IMR-90 (cell line): ENCODE data around the gene ADAMTS8. TPM values are rescaled to one million over a fixed set of nuclear protein-coding genes. Genes with fewer than 3 reads are reported as not detected.

ENCODE experiments used
- ATAC-seq: fragments of 200-7000 bp; cut with Tn5 transposase; 2 replicates; pipeline ENCODE4 v1.9.1; 2020; ENCODE audit warnings: low read depth, mild to moderate bottlenecking, moderate library complexity
- BruUV-seq: library from RNA; stranded (reverse); fragments of 400-500 nt; replicated peaks from 2 replicates; lab custom pipeline; 2021; lab: Mats Ljungman, UMichigan
- CTCF ChIA-PET: fragments of 300-600 bp; formaldehyde crosslinking; extraction: SDS; loops from one replicate; lab custom pipeline; 2021; ENCODE audit warnings: antibody characterized with exemption; lab: Yijun Ruan, JAX
- POLR2A ChIA-PET: fragments of 300-600 bp; sonication (Branson Sonifier 250); formaldehyde crosslinking; loops from one replicate; lab custom pipeline; 2022; ENCODE audit warnings: antibody characterized with exemption; ENCODE audit not compliant: unreplicated experiment; lab: Charles Lee
- DNase-seq: peaks from one replicate; pipeline ENCODE4 v3.0.0; 2013
- H2AFZ ChIP-seq: replicated peaks from 2 replicates; pipeline ENCODE3; 2013; ENCODE audit warnings: low read length, mild to moderate bottlenecking; ENCODE audit not compliant: poor library complexity
- H2AK5ac ChIP-seq: 2 replicates; pipeline ENCODE4 v1.6.1; 2013; ENCODE audit warnings: low read depth, low read length, inconsistent platforms
- H2AK9ac ChIP-seq: replicated peaks from 2 replicates; pipeline ENCODE3; 2013; ENCODE audit warnings: mild to moderate bottlenecking, low read depth, low read length, moderate library complexity; ENCODE audit not compliant: poor library complexity
- H2BK120ac ChIP-seq: 2 replicates; pipeline ENCODE4 v1.6.1; 2013; ENCODE audit warnings: low read depth, low read length, inconsistent platforms
- H2BK15ac ChIP-seq: 3 replicates; pipeline ENCODE4 v1.6.1; 2013; ENCODE audit warnings: low read depth, low read length, inconsistent platforms
- H2BK20ac ChIP-seq: 2 replicates; pipeline ENCODE4 v1.6.1; 2013; ENCODE audit warnings: low read depth, mild to moderate bottlenecking, inconsistent platforms, low read length, moderate library complexity
- H2BK5ac ChIP-seq: 2 replicates; pipeline ENCODE4 v1.6.1; 2013; ENCODE audit warnings: mild to moderate bottlenecking, low read depth, low read length, inconsistent platforms; ENCODE audit not compliant: poor library complexity, severe bottlenecking
- H3K14ac ChIP-seq: replicated peaks from 2 replicates; pipeline ENCODE4 v1.6.1; 2013; ENCODE audit warnings: low read depth, low read length, inconsistent platforms
- H3K18ac ChIP-seq: 2 replicates; pipeline ENCODE4 v1.6.1; 2013; ENCODE audit warnings: low read depth, low read length, control low read depth
- H3K23ac ChIP-seq: 2 replicates; pipeline ENCODE4 v1.6.1; 2013; ENCODE audit warnings: low read depth, low read length, inconsistent platforms
- H3K27ac ChIP-seq: 2 replicates; pipeline ENCODE4 v1.5.1; 2013; ENCODE audit warnings: mild to moderate bottlenecking, control low read depth, low read length; ENCODE audit not compliant: insufficient read depth
- H3K27me3 ChIP-seq: 2 replicates; pipeline ENCODE4 v1.6.1; 2013; ENCODE audit warnings: low read length; ENCODE audit not compliant: control insufficient read depth, insufficient read depth
- H3K36me3 ChIP-seq: 2 replicates; pipeline ENCODE4 v1.6.1; 2013; ENCODE audit warnings: low read length, mixed read lengths; ENCODE audit not compliant: control insufficient read depth, insufficient read depth
- H3K4ac ChIP-seq: 2 replicates; pipeline ENCODE4 v1.6.1; 2013; ENCODE audit warnings: low read depth, low read length, inconsistent platforms
- H3K4me1 ChIP-seq: 2 replicates; pipeline ENCODE4 v1.6.1; 2013; ENCODE audit warnings: low read length, mixed read lengths; ENCODE audit not compliant: control insufficient read depth, insufficient read depth
- H3K4me2 ChIP-seq: 2 replicates; pipeline ENCODE4 v1.6.1; 2013; ENCODE audit warnings: low read depth, mild to moderate bottlenecking, control low read depth, low read length, moderate library complexity
- H3K4me3 ChIP-seq: 2 replicates; pipeline ENCODE4 v1.5.1; 2013; ENCODE audit warnings: low read depth, mild to moderate bottlenecking, control low read depth, low read length, moderate library complexity; ENCODE audit not compliant: insufficient read depth
- H3K56ac ChIP-seq: 2 replicates; pipeline ENCODE4 v1.6.1; 2013; ENCODE audit warnings: low read length, inconsistent platforms; ENCODE audit not compliant: insufficient read depth; ENCODE audit errors: extremely low read depth
- H3K79me1 ChIP-seq, 2 experiments: 2 replicates each; pipeline ENCODE4 v1.6.1; 2013; ENCODE audit warnings: low read length in 2 of 2, inconsistent platforms in 1 of 2, low read depth in 1 of 2
- H3K9ac ChIP-seq: 2 replicates; pipeline ENCODE4 v1.6.1; 2013; ENCODE audit warnings: low read depth, low read length, control low read depth
- H3K9me1 ChIP-seq: 2 replicates; pipeline ENCODE4 v1.6.1; 2013; ENCODE audit warnings: low read length, inconsistent platforms; ENCODE audit not compliant: insufficient read depth
- H3K9me3 ChIP-seq: 2 replicates; pipeline ENCODE4 v1.6.1; 2013; ENCODE audit warnings: low read length; ENCODE audit not compliant: control insufficient read depth, insufficient read depth
- H4K20me1 ChIP-seq: 2 replicates; pipeline ENCODE4 v1.6.1; 2013; ENCODE audit warnings: low read length, inconsistent platforms; ENCODE audit not compliant: insufficient read depth
- H4K5ac ChIP-seq: 2 replicates; pipeline ENCODE4 v1.6.1; 2013; ENCODE audit warnings: mild to moderate bottlenecking, low read depth, low read length, control low read depth
- H4K8ac ChIP-seq, 2 experiments: 2 replicates each; pipeline ENCODE4 v1.6.1; 2013; ENCODE audit warnings: low read depth in 2 of 2, low read length in 2 of 2, control low read depth in 1 of 2, inconsistent platforms in 1 of 2
- H4K91ac ChIP-seq: 2 replicates; pipeline ENCODE4 v1.6.1; 2013; ENCODE audit warnings: low read depth, low read length, inconsistent platforms; ENCODE audit not compliant: insufficient read depth
- SMC3 ChIP-seq: fragments of 150-350 bp; IDR thresholded peaks from 2 replicates; pipeline ENCODE4 v1.6.1; 2016; ENCODE audit warnings: low read depth, mild to moderate bottlenecking, antibody characterized with exemption, low read length, moderate library complexity
- USF2 ChIP-seq: fragments of 150-350 bp; IDR thresholded peaks from 2 replicates; pipeline ENCODE4 v1.6.1; 2017; ENCODE audit warnings: mild to moderate bottlenecking, antibody characterized with exemption, low read length, low read depth
- WGBS, 2 experiments: methylation state at CpG; one replicate each; pipeline versions ENCODE4 v1.1.5 to v1.1.7; 2013; ENCODE audit warnings: missing lambda C conversion rate in 2 of 2; ENCODE audit not compliant: insufficient read length in 1 of 2; ENCODE audit errors: extremely low coverage in 2 of 2; 5-methylcytosine and 5-hydroxymethylcytosine counted together
- dilution Hi-C: fragments of 300-500 bp; cut with HindIII; formaldehyde crosslinking; loops from one replicate; pipeline ENCODE4 v1.14.3; 2018; ENCODE audit warnings: low sequenced_read_pairs; ENCODE audit not compliant: unreplicated experiment
- in situ Hi-C: fragments of 300-500 bp; cut with MboI; formaldehyde crosslinking; loops from 3 replicates; pipeline ENCODE4 v1.14.3; 2019; ENCODE audit warnings: low sequenced_read_pairs, inconsistent platforms, mixed read lengths
- intact Hi-C: fragments of 100-400 bp; cut with micrococcal nuclease; formaldehyde crosslinking; loops from 2 replicates; pipeline ENCODE4 v1.10.0; 2022
- polyA plus RNA-seq, 3 experiments: library from polyadenylated mRNA; depleted of rRNA; stranded (reverse); fragments of >200 nt; gene quantifications; 2 replicates each; pipeline ENCODE4 v1.2.3, GENCODE V29; 2012; ENCODE audit warnings: low replicate concordance in 1 of 3
- total RNA-seq: library from RNA; depleted of rRNA; stranded (reverse); fragments of >200 nt; gene quantifications from 2 replicates; pipeline ENCODE4 v1.2.3, GENCODE V29; 2012

Gene ADAMTS8
- total and polyA plus RNA-seq, 2 of the 4 experiments (the other 2 are of a cell fraction): under 0.01 to 0.60 TPM

GRCh38 chr11:130477586-130478203 is 49.3 kb upstream of the ADAMTS8 start:
- H4K91ac ChIP-seq: peak overlapping the region; percentile 98
- TF ChIP-seq USF2 (no peak), SMC3 (no peak)
- ChIA-PET POLR2A (no interaction called here), CTCF (interaction anchor here (1.5 kb wide), 2 partner anchors 22 to 27 kb away, joined by 4 to 5 read pairs; no protein-coding TSS in a partner anchor)
- dilution Hi-C loops (no loop called here), in situ Hi-C loops (no loop called here), intact Hi-C loops (loop anchor here (1.0 to 5.0 kb wide), 5 partner anchors 45 to 350 kb away; no protein-coding TSS in a partner anchor)
- DNase-seq (peak; percentile 18), ATAC-seq (no peak)
- no TSS peak for BruUV-seq
- H3K36me3 ChIP-seq: peaks cover 41% of the 10 kb centered on the region
- peak overlapping the region; percentile 44; the same call in 1 of the 2 replicates for H3K23ac ChIP-seq
- H4K5ac ChIP-seq: peak overlapping the region; percentile 93
- H3K4ac ChIP-seq: peak overlapping the region; percentile 97
- peak overlapping the region; percentile 97 for H2BK20ac ChIP-seq
- H3K14ac ChIP-seq: peak overlapping the region; percentile 90
- H4K20me1 ChIP-seq: no peaks in the 10 kb centered on the region
- 62% methylated on average over 5 of the region's 6 CpGs; no CpG with 5 or more reads in 1 of the 2 experiments for WGBS, 2 experiments
- H2AK5ac ChIP-seq: peak overlapping the region; percentile 94
- H2AK9ac ChIP-seq: peak overlapping the region; percentile 83
- H3K4me1 ChIP-seq: peaks cover 43% of the 10 kb centered on the region
- H3K9me1 ChIP-seq: peaks cover 33% of the 10 kb centered on the region
- H3K9ac ChIP-seq: peak overlapping the region; percentile 25; the same call in 1 of the 2 replicates
- no peak overlapping the region for H3K4me2 ChIP-seq
- H2BK5ac ChIP-seq: peak overlapping the region; percentile 93
- peak overlapping the region; percentile 78 to 92 for H4K8ac ChIP-seq
- no peak overlapping the region for H3K4me3 ChIP-seq
- H3K27ac ChIP-seq: peak overlapping the region; percentile 97
- H3K56ac ChIP-seq: peak overlapping the region; percentile 51; the same call in 1 of the 2 replicates
- H2BK120ac ChIP-seq: peak overlapping the region; percentile 98
- no peaks in the 10 kb centered on the region for H3K9me3 ChIP-seq
- no peaks in the 10 kb centered on the region for H3K27me3 ChIP-seq
- H2BK15ac ChIP-seq: peak overlapping the region; percentile 83; the same call in 2 of the 3 replicates
- peaks cover 0 to 3% of the 10 kb centered on the region in 2 experiments; a peak in 1 of 4 replicates for H3K79me1 ChIP-seq
- peak overlapping the region; percentile 85 for H2AFZ ChIP-seq
- H3K18ac ChIP-seq: peak overlapping the region; percentile 98
